IMR-90 (cell line): ENCODE results near the gene ITGB5. TPM values are rescaled to one million over a fixed set of nuclear protein-coding genes. Genes with fewer than 3 reads are reported as not detected.
A peak's percentile ranks its signal among the peaks of the same experiment; 100 is the strongest.

Experiments used
- ATAC-seq: fragments of 200-7000 bp; cut with Tn5 transposase; 2 replicates; pipeline ENCODE4 v1.9.1; 2020; ENCODE audit warnings: low read depth, mild to moderate bottlenecking, moderate library complexity
- BruUV-seq: library from RNA; stranded (reverse); fragments of 400-500 nt; replicated peaks from 2 replicates; lab custom pipeline; 2021; lab: Mats Ljungman, UMichigan
- CTCF ChIA-PET: fragments of 300-600 bp; formaldehyde crosslinking; extraction: SDS; loops from one replicate; lab custom pipeline; 2021; ENCODE audit warnings: antibody characterized with exemption; lab: Yijun Ruan, JAX
- POLR2A ChIA-PET: fragments of 300-600 bp; sonication (Branson Sonifier 250); formaldehyde crosslinking; loops from one replicate; lab custom pipeline; 2022; ENCODE audit warnings: antibody characterized with exemption; ENCODE audit not compliant: unreplicated experiment; lab: Charles Lee
- DNase-seq: peaks from one replicate; pipeline ENCODE4 v3.0.0; 2013
- H2AFZ ChIP-seq: replicated peaks from 2 replicates; pipeline ENCODE3; 2013; ENCODE audit warnings: low read length, mild to moderate bottlenecking; ENCODE audit not compliant: poor library complexity
- H2AK5ac ChIP-seq: 2 replicates; pipeline ENCODE4 v1.6.1; 2013; ENCODE audit warnings: low read depth, low read length, inconsistent platforms
- H2AK9ac ChIP-seq: replicated peaks from 2 replicates; pipeline ENCODE3; 2013; ENCODE audit warnings: mild to moderate bottlenecking, low read depth, low read length, moderate library complexity; ENCODE audit not compliant: poor library complexity
- H2BK120ac ChIP-seq: 2 replicates; pipeline ENCODE4 v1.6.1; 2013; ENCODE audit warnings: low read depth, low read length, inconsistent platforms
- H2BK15ac ChIP-seq: 3 replicates; pipeline ENCODE4 v1.6.1; 2013; ENCODE audit warnings: low read depth, low read length, inconsistent platforms
- H2BK20ac ChIP-seq: 2 replicates; pipeline ENCODE4 v1.6.1; 2013; ENCODE audit warnings: low read depth, mild to moderate bottlenecking, inconsistent platforms, low read length, moderate library complexity
- H2BK5ac ChIP-seq: 2 replicates; pipeline ENCODE4 v1.6.1; 2013; ENCODE audit warnings: mild to moderate bottlenecking, low read depth, low read length, inconsistent platforms; ENCODE audit not compliant: poor library complexity, severe bottlenecking
- H3K14ac ChIP-seq: replicated peaks from 2 replicates; pipeline ENCODE4 v1.6.1; 2013; ENCODE audit warnings: low read depth, low read length, inconsistent platforms
- H3K18ac ChIP-seq: 2 replicates; pipeline ENCODE4 v1.6.1; 2013; ENCODE audit warnings: low read depth, low read length, control low read depth
- H3K23ac ChIP-seq: 2 replicates; pipeline ENCODE4 v1.6.1; 2013; ENCODE audit warnings: low read depth, low read length, inconsistent platforms
- H3K27ac ChIP-seq: 2 replicates; pipeline ENCODE4 v1.5.1; 2013; ENCODE audit warnings: mild to moderate bottlenecking, control low read depth, low read length; ENCODE audit not compliant: insufficient read depth
- H3K27me3 ChIP-seq: 2 replicates; pipeline ENCODE4 v1.6.1; 2013; ENCODE audit warnings: low read length; ENCODE audit not compliant: control insufficient read depth, insufficient read depth
- H3K36me3 ChIP-seq: 2 replicates; pipeline ENCODE4 v1.6.1; 2013; ENCODE audit warnings: low read length, mixed read lengths; ENCODE audit not compliant: control insufficient read depth, insufficient read depth
- H3K4ac ChIP-seq: 2 replicates; pipeline ENCODE4 v1.6.1; 2013; ENCODE audit warnings: low read depth, low read length, inconsistent platforms
- H3K4me1 ChIP-seq: 2 replicates; pipeline ENCODE4 v1.6.1; 2013; ENCODE audit warnings: low read length, mixed read lengths; ENCODE audit not compliant: control insufficient read depth, insufficient read depth
- H3K4me2 ChIP-seq: 2 replicates; pipeline ENCODE4 v1.6.1; 2013; ENCODE audit warnings: low read depth, mild to moderate bottlenecking, control low read depth, low read length, moderate library complexity
- H3K4me3 ChIP-seq: 2 replicates; pipeline ENCODE4 v1.5.1; 2013; ENCODE audit warnings: low read depth, mild to moderate bottlenecking, control low read depth, low read length, moderate library complexity; ENCODE audit not compliant: insufficient read depth
- H3K56ac ChIP-seq: 2 replicates; pipeline ENCODE4 v1.6.1; 2013; ENCODE audit warnings: low read length, inconsistent platforms; ENCODE audit not compliant: insufficient read depth; ENCODE audit errors: extremely low read depth
- H3K79me1 ChIP-seq, 2 experiments: 2 replicates each; pipeline ENCODE4 v1.6.1; 2013; ENCODE audit warnings: low read length in 2 of 2, inconsistent platforms in 1 of 2, low read depth in 1 of 2
- H3K9ac ChIP-seq: 2 replicates; pipeline ENCODE4 v1.6.1; 2013; ENCODE audit warnings: low read depth, low read length, control low read depth
- H3K9me1 ChIP-seq: 2 replicates; pipeline ENCODE4 v1.6.1; 2013; ENCODE audit warnings: low read length, inconsistent platforms; ENCODE audit not compliant: insufficient read depth
- H3K9me3 ChIP-seq: 2 replicates; pipeline ENCODE4 v1.6.1; 2013; ENCODE audit warnings: low read length; ENCODE audit not compliant: control insufficient read depth, insufficient read depth
- H4K20me1 ChIP-seq: 2 replicates; pipeline ENCODE4 v1.6.1; 2013; ENCODE audit warnings: low read length, inconsistent platforms; ENCODE audit not compliant: insufficient read depth
- H4K5ac ChIP-seq: 2 replicates; pipeline ENCODE4 v1.6.1; 2013; ENCODE audit warnings: mild to moderate bottlenecking, low read depth, low read length, control low read depth
- H4K8ac ChIP-seq, 2 experiments: 2 replicates each; pipeline ENCODE4 v1.6.1; 2013; ENCODE audit warnings: low read depth in 2 of 2, low read length in 2 of 2, control low read depth in 1 of 2, inconsistent platforms in 1 of 2
- H4K91ac ChIP-seq: 2 replicates; pipeline ENCODE4 v1.6.1; 2013; ENCODE audit warnings: low read depth, low read length, inconsistent platforms; ENCODE audit not compliant: insufficient read depth
- BHLHE40 ChIP-seq: fragments of 150-350 bp; IDR thresholded peaks from 2 replicates; pipeline ENCODE4 v1.6.1; 2016; ENCODE audit warnings: mild to moderate bottlenecking, low read depth, low read length
- MAZ ChIP-seq: IDR thresholded peaks from 2 replicates; pipeline ENCODE4 v1.6.1; 2012; ENCODE audit warnings: low read depth, mild to moderate bottlenecking, low read length, improper control_type of control experiment, moderate library complexity, borderline replicate concordance
- RAD21 ChIP-seq: IDR thresholded peaks from 2 replicates; pipeline ENCODE4 v1.6.1; 2012; ENCODE audit warnings: low read length, improper control_type of control experiment
- SMC3 ChIP-seq: fragments of 150-350 bp; IDR thresholded peaks from 2 replicates; pipeline ENCODE4 v1.6.1; 2016; ENCODE audit warnings: low read depth, mild to moderate bottlenecking, antibody characterized with exemption, low read length, moderate library complexity
- WGBS, 2 experiments: methylation state at CpG; one replicate each; pipeline versions ENCODE4 v1.1.5 to v1.1.7; 2013; ENCODE audit warnings: missing lambda C conversion rate in 2 of 2; ENCODE audit not compliant: insufficient read length in 1 of 2; ENCODE audit errors: extremely low coverage in 2 of 2; 5-methylcytosine and 5-hydroxymethylcytosine counted together
- dilution Hi-C: fragments of 300-500 bp; cut with HindIII; formaldehyde crosslinking; loops from one replicate; pipeline ENCODE4 v1.14.3; 2018; ENCODE audit warnings: low sequenced_read_pairs; ENCODE audit not compliant: unreplicated experiment
- in situ Hi-C: fragments of 300-500 bp; cut with MboI; formaldehyde crosslinking; loops from 3 replicates; pipeline ENCODE4 v1.14.3; 2019; ENCODE audit warnings: low sequenced_read_pairs, inconsistent platforms, mixed read lengths
- intact Hi-C: fragments of 100-400 bp; cut with micrococcal nuclease; formaldehyde crosslinking; loops from 2 replicates; pipeline ENCODE4 v1.10.0; 2022
- polyA plus RNA-seq, 3 experiments: library from polyadenylated mRNA; depleted of rRNA; stranded (reverse); fragments of >200 nt; gene quantifications; 2 replicates each; pipeline ENCODE4 v1.2.3, GENCODE V29; 2012; ENCODE audit warnings: low replicate concordance in 1 of 3
- total RNA-seq: library from RNA; depleted of rRNA; stranded (reverse); fragments of >200 nt; gene quantifications from 2 replicates; pipeline ENCODE4 v1.2.3, GENCODE V29; 2012
- TF ChIP-seq, protein P1 (sequence below): conservative IDR thresholded peaks from 2 replicates; pipeline ENCODE4 v1.5.1; 2012; ENCODE audit warnings: mild to moderate bottlenecking, low read depth, low read length, improper control_type of control experiment
- TF ChIP-seq, protein P2 (sequence below): fragments of 150-350 bp; IDR thresholded peaks from 2 replicates; pipeline ENCODE4 v1.6.1; 2016; ENCODE audit warnings: low read depth, mild to moderate bottlenecking, low read length, moderate library complexity, borderline replicate concordance

Gene ITGB5
- total and polyA plus RNA-seq, 2 of the 4 experiments (the other 2 are of a cell fraction) = 85.0 to 101 TPM

DNA sequence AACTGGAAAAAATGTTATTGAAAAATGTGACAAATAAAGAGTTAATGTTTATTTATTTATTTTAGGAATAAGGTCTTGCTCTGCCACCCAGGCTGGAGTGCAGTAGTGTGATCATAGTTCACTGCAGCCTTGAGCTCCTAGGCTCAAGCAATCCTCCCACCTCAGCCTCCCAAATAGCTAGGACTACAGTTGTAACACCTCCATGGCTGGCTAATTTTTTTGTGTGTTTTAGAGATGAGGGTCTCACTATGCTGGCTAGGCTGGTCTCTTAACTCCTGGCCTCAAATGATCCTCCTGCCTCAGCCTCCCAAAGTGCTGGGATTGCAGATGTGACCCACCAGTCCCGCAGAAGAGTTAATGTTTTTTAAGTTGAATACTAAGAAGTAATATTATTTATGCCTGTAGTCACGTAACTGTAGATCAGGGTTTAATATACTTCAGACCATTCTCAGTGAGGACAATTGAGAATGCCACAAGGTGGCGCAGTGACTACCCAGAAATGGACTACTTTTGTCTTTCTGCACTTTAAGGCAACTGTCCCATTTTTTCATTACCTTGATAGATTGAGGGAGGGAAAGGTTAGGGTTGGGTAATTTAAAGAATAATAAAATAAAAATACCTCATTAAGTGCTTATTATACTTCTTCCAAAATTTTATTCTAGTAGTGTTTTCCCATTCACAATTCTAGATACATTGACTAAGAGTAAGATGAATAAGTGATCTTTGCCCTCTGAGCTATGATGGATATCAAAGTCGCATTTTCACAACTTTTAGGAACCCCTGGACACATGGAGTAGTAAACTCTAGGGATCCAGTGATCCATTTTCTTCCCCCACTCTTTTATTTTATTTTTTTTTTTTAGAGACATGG lies 41.4 kb upstream of the ITGB5 start:
- POLR2A ChIA-PET = no interaction called here
- H2AK5ac ChIP-seq = no peak overlapping the region
- no peak overlapping the region for H3K4me2 ChIP-seq
- peaks cover 2% of the 10 kb centered on the region; the same call in 1 of the 2 replicates for H3K4me1 ChIP-seq
- in situ Hi-C loops = loop anchor here (10.0 kb wide), 1 partner anchor 656 kb away; no protein-coding TSS in a partner anchor
- no peaks in the 10 kb centered on the region for H3K36me3 ChIP-seq
- H4K5ac ChIP-seq = no peak overlapping the region
- H3K23ac ChIP-seq = no peak overlapping the region
- TF ChIP-seq RAD21 = peak; percentile 78
- no peak for TF ChIP-seq MAZ
- TF ChIP-seq SMC3 = peak; percentile 87
- TF ChIP-seq, protein P1, sequence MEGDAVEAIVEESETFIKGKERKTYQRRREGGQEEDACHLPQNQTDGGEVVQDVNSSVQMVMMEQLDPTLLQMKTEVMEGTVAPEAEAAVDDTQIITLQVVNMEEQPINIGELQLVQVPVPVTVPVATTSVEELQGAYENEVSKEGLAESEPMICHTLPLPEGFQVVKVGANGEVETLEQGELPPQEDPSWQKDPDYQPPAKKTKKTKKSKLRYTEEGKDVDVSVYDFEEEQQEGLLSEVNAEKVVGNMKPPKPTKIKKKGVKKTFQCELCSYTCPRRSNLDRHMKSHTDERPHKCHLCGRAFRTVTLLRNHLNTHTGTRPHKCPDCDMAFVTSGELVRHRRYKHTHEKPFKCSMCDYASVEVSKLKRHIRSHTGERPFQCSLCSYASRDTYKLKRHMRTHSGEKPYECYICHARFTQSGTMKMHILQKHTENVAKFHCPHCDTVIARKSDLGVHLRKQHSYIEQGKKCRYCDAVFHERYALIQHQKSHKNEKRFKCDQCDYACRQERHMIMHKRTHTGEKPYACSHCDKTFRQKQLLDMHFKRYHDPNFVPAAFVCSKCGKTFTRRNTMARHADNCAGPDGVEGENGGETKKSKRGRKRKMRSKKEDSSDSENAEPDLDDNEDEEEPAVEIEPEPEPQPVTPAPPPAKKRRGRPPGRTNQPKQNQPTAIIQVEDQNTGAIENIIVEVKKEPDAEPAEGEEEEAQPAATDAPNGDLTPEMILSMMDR = peak; percentile 79
- TF ChIP-seq, protein P2, sequence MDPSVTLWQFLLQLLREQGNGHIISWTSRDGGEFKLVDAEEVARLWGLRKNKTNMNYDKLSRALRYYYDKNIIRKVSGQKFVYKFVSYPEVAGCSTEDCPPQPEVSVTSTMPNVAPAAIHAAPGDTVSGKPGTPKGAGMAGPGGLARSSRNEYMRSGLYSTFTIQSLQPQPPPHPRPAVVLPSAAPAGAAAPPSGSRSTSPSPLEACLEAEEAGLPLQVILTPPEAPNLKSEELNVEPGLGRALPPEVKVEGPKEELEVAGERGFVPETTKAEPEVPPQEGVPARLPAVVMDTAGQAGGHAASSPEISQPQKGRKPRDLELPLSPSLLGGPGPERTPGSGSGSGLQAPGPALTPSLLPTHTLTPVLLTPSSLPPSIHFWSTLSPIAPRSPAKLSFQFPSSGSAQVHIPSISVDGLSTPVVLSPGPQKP = no peak
- no peak for TF ChIP-seq BHLHE40
- H3K18ac ChIP-seq = no peak overlapping the region
- no peak overlapping the region for H4K91ac ChIP-seq
- H3K79me1 ChIP-seq = no peaks in the 10 kb centered on the region
- WGBS, 2 experiments = no CpG with 5 or more reads among the region's 4 CpGs
- H2BK120ac ChIP-seq = no peak overlapping the region; the same call in 1 of the 2 replicates
- dilution Hi-C loops = no loop called here
- intact Hi-C loops = loop anchor here (1.0 to 10.0 kb wide), 6 partner anchors 58 to 656 kb away; no protein-coding TSS in a partner anchor
- H3K56ac ChIP-seq = no peak overlapping the region
- H3K9ac ChIP-seq = no peak overlapping the region
- H3K14ac ChIP-seq = peak overlapping the region; percentile 45; the same call in 1 of the 2 replicates
- peak; percentile 74 for DNase-seq
- H2BK5ac ChIP-seq = no peak overlapping the region
- CTCF ChIA-PET = interaction anchor here (0.7 kb wide), 1 partner anchor 262 kb away, joined by 3 read pairs; no protein-coding TSS in a partner anchor
- H3K9me3 ChIP-seq = no peaks in the 10 kb centered on the region
- peaks cover 4% of the 10 kb centered on the region; the same call in 1 of the 2 replicates for H3K9me1 ChIP-seq
- no peak overlapping the region for H2BK15ac ChIP-seq
- H4K20me1 ChIP-seq = 0 out of 2 replicates have a peak, but pooled peaks cover 4% of the 10 kb centered on the region
- H3K4ac ChIP-seq = peak overlapping the region; percentile 30; the same call in 1 of the 2 replicates
- no TSS peak for BruUV-seq
- H2BK20ac ChIP-seq = 0 out of 2 replicates have a peak overlapping the region, but pooled peaks have one; percentile 50
- H4K8ac ChIP-seq = no peak overlapping the region
- no peak overlapping the region for H2AFZ ChIP-seq
- H3K27ac ChIP-seq = no peak overlapping the region
- peaks cover 13% of the 10 kb centered on the region for H3K27me3 ChIP-seq
- no peak overlapping the region for H2AK9ac ChIP-seq
- H3K4me3 ChIP-seq = no peak overlapping the region
- ATAC-seq = peak; percentile 80
